ENCODE results near the gene ANTXR2.

GRCh38 chr4:79913581-79913980 is 159.4 kb downstream of the ANTXR2 start:
- no peak for TF ChIP-seq POLR2A (IDR thresholded peaks at IDR 0.05; ENCODE audit: extremely low read depth, insufficient read length)
- TF ChIP-seq, protein P1, sequence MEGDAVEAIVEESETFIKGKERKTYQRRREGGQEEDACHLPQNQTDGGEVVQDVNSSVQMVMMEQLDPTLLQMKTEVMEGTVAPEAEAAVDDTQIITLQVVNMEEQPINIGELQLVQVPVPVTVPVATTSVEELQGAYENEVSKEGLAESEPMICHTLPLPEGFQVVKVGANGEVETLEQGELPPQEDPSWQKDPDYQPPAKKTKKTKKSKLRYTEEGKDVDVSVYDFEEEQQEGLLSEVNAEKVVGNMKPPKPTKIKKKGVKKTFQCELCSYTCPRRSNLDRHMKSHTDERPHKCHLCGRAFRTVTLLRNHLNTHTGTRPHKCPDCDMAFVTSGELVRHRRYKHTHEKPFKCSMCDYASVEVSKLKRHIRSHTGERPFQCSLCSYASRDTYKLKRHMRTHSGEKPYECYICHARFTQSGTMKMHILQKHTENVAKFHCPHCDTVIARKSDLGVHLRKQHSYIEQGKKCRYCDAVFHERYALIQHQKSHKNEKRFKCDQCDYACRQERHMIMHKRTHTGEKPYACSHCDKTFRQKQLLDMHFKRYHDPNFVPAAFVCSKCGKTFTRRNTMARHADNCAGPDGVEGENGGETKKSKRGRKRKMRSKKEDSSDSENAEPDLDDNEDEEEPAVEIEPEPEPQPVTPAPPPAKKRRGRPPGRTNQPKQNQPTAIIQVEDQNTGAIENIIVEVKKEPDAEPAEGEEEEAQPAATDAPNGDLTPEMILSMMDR (IDR thresholded peaks at IDR 0.05; ENCODE audit: low read depth, low read length) = no peak
